GM12801 (cell line): ENCODE results near the gene SNF8.

ENCODE experiments used
- TF ChIP-seq, protein P1 (sequence below): IDR thresholded peaks from one replicate; pipeline ENCODE4 v1.5.1; 2011; ENCODE audit warnings: control low read depth; ENCODE audit not compliant: insufficient read length; ENCODE audit errors: extremely low read depth

Gene SNF8

DNA sequence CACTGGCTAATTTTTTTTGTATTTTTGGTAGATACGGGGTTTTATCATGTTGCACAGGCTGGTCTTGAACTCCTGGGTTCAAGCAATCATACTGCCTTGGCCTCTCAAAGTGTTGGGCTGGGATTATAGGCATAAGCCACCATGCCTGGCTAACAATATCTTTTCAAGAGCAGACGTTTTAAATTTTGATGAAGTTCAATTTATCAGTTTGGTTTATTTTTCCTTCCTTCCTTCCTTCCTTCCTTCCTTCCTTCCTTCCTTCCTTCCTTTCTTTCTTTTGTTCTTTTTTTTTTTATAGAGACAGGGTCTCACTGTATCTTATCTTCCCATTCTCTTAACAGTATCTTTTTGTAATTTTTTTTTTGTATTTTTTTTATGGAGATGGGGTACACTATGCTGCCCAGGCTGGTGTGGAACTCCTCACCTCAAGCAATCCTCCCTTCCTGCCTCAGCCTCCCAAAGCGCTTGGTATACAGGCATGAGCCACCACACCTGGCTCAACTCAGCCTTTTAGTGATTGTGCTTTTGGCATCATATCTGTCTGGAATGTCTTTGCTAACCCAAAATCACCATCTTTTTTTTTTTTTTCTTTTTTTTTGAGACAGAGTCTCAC is 37.4 kb upstream of the SNF8 start:
- TF ChIP-seq, protein P1, sequence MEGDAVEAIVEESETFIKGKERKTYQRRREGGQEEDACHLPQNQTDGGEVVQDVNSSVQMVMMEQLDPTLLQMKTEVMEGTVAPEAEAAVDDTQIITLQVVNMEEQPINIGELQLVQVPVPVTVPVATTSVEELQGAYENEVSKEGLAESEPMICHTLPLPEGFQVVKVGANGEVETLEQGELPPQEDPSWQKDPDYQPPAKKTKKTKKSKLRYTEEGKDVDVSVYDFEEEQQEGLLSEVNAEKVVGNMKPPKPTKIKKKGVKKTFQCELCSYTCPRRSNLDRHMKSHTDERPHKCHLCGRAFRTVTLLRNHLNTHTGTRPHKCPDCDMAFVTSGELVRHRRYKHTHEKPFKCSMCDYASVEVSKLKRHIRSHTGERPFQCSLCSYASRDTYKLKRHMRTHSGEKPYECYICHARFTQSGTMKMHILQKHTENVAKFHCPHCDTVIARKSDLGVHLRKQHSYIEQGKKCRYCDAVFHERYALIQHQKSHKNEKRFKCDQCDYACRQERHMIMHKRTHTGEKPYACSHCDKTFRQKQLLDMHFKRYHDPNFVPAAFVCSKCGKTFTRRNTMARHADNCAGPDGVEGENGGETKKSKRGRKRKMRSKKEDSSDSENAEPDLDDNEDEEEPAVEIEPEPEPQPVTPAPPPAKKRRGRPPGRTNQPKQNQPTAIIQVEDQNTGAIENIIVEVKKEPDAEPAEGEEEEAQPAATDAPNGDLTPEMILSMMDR: no peak

DNA sequence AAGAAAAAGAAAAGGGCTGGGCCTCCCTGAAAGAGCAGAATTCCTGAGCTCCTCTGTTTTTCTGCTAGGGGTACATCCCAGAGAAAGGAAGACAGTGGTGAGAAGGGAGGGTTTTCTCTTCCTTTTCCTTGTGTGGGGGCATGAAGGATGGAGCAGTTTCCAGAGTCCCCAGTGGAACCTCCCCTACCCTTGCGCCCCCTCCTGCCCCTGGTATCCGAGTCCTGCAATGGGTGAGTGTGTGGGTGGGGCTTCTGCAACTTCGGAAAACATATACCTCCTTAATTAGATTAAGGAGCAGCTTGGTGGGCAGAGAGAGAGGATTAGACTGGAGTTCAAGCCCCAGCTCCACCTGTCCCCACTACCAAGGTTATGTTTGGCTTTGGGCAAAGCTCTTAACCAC is 29.2 kb upstream of the SNF8 start:
- TF ChIP-seq, protein P1: no peak

DNA sequence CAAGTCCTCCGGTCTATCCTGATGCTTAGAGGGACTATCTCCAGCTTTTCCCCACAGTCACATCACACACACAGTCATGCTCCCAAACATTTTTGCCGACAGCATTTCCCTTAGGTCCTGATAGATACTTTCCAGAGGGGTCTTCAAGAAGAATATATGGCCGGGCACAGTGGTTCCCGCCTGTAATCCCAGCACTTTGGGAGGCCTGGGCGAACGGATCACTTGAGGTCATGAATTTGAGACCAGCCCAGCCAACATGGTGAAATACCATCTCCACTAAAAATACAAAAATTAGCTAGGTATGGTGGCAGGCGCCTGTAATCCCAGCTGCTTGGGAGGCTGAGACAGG is 28.1 kb upstream of the SNF8 start:
- TF ChIP-seq, protein P1: no peak

DNA sequence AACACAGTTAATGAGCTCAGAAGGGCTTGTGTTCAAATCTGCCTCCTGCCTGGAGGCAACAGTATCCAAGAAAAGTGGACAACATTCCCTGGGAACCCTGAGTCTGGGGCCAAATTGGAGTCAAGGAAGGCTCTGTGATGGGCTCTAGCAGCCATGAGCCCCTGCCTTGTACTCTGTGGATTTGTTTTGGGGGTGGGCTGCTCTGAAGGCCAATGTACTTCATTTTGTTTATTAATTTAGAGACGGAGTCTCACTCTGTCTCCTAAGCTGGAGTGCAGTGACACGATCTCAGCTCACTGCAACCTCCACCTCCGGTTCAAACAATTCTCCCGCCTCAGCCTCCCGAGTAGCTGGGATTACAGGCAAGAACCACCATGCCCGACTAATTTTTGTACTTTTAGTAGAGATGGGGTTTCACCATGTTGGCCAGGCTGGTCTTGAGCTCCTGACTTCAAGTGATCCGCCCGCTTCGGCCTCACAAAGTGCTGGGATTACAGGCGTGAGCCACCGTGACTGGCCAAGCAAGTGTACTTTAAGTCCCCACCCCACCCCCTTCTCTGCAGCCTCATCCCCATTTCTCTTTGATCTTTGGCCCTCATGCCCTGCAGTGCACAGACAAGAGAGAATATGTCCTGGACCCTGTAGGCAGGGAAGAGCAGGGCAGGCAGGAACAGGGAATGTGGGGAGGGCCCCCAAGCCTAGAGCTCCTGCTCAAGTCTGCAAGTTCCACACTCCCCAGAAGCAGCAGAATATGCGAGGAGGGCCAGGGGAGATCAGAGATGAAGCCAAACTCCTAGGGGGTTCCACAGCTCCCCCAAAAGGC is 26.4 kb upstream of the SNF8 start:
- TF ChIP-seq, protein P1: no peak

DNA sequence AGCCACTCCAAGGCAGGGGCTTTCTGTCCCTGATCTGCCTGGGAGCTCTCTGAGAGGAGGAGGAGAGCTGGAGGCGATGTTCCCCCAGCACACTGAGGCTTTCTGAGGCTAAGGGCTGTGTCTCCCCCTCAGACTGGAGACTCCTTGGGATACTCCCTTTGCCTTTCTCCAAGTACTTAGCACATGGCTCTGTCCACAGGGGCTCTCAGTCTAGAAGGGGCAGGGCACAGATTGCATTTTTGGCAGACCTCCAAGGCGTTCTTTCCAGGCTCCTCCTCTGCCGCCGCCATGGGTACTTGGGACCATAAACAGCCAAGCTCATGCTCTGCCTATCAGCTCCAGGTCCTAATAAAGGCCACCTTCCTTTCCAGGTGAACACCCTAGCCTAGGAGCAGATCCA is 25.6 kb upstream of the SNF8 start:
- TF ChIP-seq, protein P1: no peak

DNA sequence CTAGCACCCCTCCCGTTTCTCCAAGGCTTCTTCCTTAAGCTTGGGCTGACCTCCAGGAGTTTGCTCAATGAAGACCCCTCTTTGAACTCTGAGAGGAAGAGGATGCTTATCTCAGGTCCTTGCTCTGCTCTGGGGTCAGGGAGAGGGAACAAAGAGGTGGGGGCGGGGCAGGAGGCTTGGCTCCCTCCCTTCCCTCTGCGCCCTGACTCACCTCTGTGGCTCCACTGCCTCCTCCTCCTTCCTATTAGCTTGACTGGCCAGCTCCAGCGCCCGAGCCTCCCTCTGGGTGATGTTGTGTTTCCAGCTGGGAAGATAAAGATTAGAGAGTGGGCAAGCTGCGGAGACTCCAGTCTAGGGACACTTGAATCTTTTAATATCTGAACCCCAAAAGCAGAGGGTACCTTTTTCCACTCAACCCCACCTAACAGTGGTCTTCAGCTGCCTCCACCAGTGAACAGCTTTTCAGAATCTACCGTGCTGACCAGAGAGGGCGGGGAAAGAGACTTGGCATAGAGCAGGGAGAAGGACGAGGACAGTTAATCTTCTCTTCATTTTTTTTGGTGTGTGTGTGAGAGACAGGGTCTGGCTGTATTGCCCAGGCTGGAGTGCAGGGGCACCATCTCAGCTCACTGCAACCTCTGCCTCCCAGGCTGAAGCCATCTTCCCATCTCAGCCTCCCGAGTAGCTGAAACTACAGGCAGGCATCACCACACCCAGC is 17.0 kb upstream of the SNF8 start:
- TF ChIP-seq, protein P1: no peak

DNA sequence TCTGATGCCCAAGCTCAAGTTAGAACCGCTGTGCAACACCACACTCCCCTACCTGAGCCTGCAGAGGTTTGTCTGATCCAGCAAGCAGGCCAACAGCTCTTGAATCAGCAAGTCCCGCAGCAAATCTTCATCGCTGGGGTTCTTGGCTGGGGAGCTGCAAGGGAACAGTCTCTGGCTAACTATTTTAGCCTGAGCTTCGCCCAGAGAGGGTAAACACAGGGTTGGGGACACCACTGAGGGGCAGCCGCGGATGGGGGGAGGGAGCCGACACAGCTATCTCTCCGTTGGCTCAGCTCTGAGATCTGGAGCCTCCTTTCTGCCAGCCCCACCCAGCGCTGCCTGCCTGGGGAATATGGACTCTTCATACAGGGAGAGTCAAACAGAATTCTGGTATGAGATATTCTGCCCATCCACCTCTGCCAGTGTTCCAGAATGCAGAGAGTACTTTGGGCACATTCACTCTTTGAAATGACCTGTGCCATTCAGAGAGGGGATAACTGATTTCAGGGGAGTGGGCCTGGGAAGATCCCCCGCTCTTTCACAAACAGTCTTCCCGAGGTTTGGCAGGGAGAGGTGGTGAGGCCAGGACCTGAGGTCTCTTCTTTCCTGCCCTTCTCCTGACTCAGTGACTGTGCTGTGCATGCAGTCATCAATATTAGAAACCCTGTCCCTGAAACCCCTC is 16.3 kb upstream of the SNF8 start:
- TF ChIP-seq, protein P1: no peak
